Tibial nerve (tissue), 4 donors: ENCODE measurements around the gene CARD11.

Source experiments
- EP300 ChIP-seq, 2 donors: sonication (generic); formaldehyde crosslinking; IDR thresholded peaks; one replicate each; pipeline ENCODE4 v1.6.1; 2017; ENCODE audit warnings: antibody characterized with exemption in 2 of 2, mild to moderate bottlenecking in 1 of 2
- POLR2A ChIP-seq, 2 donors: fragments of 450-650 bp; IDR thresholded peaks; one replicate each; pipeline ENCODE4 v1.6.1; 2017; ENCODE audit warnings: antibody characterized with exemption in 2 of 2, mild to moderate bottlenecking in 2 of 2, moderate library complexity in 2 of 2
- TF ChIP-seq, protein P1 (sequence below), 5 experiments: fragments of 200-600 bp in 3 of 5; fragments of 450-650 bp in 2 of 5; sonication (generic) in 3 of 5; IDR thresholded peaks; one replicate each; pipeline ENCODE4 v1.5.1; 2016 to 2019; ENCODE audit warnings: antibody characterized with exemption in 5 of 5, mild to moderate bottlenecking in 3 of 5, moderate library complexity in 2 of 5

DNA sequence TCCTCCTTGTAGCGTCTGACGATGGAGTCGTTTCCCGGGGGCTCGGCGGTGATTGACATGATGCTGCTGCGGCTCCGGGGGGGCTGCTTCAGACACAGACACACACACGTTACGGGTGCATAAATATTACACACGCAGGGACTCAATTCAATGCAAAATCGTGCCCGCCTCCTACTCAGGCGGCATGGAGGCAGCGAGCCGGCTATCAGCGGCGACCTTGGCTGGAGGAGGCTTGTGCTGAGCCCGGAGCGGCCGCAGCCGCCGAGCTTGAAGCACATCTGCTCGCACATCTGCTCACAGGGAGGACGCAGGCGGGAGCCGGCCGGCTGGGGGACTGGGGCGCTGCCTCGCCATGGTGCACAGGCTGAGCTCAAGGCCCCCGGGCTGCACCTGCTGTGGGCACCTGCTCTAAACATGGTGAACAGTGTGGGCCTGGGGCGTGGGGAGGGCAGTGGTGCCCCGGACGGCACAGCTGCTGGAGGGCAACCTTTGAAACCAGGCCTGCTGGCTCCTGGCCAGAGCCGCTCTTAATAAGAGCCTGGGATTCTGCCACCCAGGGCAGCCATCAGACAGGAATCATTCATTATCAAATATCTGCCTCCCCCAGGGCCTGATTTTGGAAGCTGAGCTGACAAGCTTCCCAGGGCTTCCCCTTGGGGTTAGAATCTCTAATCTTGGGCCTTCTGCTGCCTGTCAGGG lies 114.9 kb downstream of the CARD11 start:
- TF ChIP-seq EP300 (IDR thresholded peaks at IDR 0.05) (no peak), POLR2A (IDR thresholded peaks at IDR 0.05) (no peak)
- TF ChIP-seq, protein P1, sequence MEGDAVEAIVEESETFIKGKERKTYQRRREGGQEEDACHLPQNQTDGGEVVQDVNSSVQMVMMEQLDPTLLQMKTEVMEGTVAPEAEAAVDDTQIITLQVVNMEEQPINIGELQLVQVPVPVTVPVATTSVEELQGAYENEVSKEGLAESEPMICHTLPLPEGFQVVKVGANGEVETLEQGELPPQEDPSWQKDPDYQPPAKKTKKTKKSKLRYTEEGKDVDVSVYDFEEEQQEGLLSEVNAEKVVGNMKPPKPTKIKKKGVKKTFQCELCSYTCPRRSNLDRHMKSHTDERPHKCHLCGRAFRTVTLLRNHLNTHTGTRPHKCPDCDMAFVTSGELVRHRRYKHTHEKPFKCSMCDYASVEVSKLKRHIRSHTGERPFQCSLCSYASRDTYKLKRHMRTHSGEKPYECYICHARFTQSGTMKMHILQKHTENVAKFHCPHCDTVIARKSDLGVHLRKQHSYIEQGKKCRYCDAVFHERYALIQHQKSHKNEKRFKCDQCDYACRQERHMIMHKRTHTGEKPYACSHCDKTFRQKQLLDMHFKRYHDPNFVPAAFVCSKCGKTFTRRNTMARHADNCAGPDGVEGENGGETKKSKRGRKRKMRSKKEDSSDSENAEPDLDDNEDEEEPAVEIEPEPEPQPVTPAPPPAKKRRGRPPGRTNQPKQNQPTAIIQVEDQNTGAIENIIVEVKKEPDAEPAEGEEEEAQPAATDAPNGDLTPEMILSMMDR (IDR thresholded peaks at IDR 0.05), result no peak
